ENCODE measurements around the gene FGD6. TPM values are rescaled to one million over a fixed set of nuclear protein-coding genes. Genes with fewer than 3 reads are reported as not detected.

Gene FGD6
- total RNA-seq, 1 experiment from 2014 or later, result 28.3 TPM

GRCh38 chr12:95116341-95116740, 100.9 kb downstream of the FGD6 start:
- CTCF ChIA-PET, result interaction anchor here (0.5 to 1.5 kb wide), 2 partner anchors 234 to 418 kb away, joined by 4 to 10 read pairs; no protein-coding TSS in a partner anchor
- no peaks in the 10 kb centered on the region; the same call in 1 of the 2 replicates for H3K36me3 ChIP-seq (ENCODE audit: control insufficient read depth, insufficient read depth, low read length)
- intact Hi-C loops (cut with micrococcal nuclease; ENCODE audit: unreplicated experiment) (loop anchor here (2.0 to 10.0 kb wide), 2 partner anchors 220 to 418 kb away; no protein-coding TSS in a partner anchor), in situ Hi-C loops (cut with HindIII; ENCODE audit: low pct_unique_long_range_greater_than_20kb, low sequenced_read_pairs) (loop anchor here (5.0 kb wide), 1 partner anchor 91 kb away; no protein-coding TSS in a partner anchor)
- TF ChIP-seq POLR2AphosphoS5 (IDR thresholded peaks at IDR 0.05; ENCODE audit: low read depth, low read length), result no peak
- no peak for TF ChIP-seq CTCF (IDR thresholded peaks at IDR 0.05)
- TF ChIP-seq TCF7L2 (IDR thresholded peaks at IDR 0.05; ENCODE audit: low read depth, low read length), result no peak
- no peak for TF ChIP-seq SIN3A (IDR thresholded peaks at IDR 0.05; ENCODE audit: borderline replicate concordance, insufficient read depth, low read depth, low read length)
- TF ChIP-seq REST (IDR thresholded peaks at IDR 0.05; ENCODE audit: insufficient read depth in 1 of 2, low read depth in 2 of 2, low read length in 1 of 2), result no peak
- peaks cover 20% of the 10 kb centered on the region for H3K4me1 ChIP-seq (ENCODE audit: control insufficient read depth, insufficient read depth, low read length)
- POLR2A ChIA-PET, result no interaction called here
- no peaks in the 10 kb centered on the region for H3K27me3 ChIP-seq (ENCODE audit: control insufficient read depth, insufficient read depth, low read length)
- H3K27ac ChIP-seq (ENCODE audit: low read length), result peak overlapping the region; percentile 57
- H3K9me3 ChIP-seq (ENCODE audit: control insufficient read depth, insufficient read depth, low read depth, low read length), result no peaks in the 10 kb centered on the region
- no peak overlapping the region for H3K4me3 ChIP-seq (ENCODE audit: low read depth in 2 of 2, low read length in 2 of 2)
- ATAC-seq, result no peak
- BruUV-seq (replicated peaks), result no TSS peak
- DNase-seq (ENCODE audit: low read depth, low spot score), result no peak

GRCh38 chr12:95115641-95116040, 101.6 kb downstream of the FGD6 start:
- H3K27me3 ChIP-seq (ENCODE audit: control insufficient read depth, insufficient read depth, low read length), result no peaks in the 10 kb centered on the region
- H3K9me3 ChIP-seq (ENCODE audit: control insufficient read depth, insufficient read depth, low read depth, low read length), result no peaks in the 10 kb centered on the region
- peaks cover 20% of the 10 kb centered on the region for H3K4me1 ChIP-seq (ENCODE audit: control insufficient read depth, insufficient read depth, low read length)
- no peak overlapping the region for H3K4me3 ChIP-seq (ENCODE audit: low read depth in 2 of 2, low read length in 2 of 2)
- intact Hi-C loops (cut with micrococcal nuclease; ENCODE audit: unreplicated experiment) (loop anchor here (2.0 to 10.0 kb wide), 2 partner anchors 221 to 419 kb away; no protein-coding TSS in a partner anchor), in situ Hi-C loops (cut with HindIII; ENCODE audit: low pct_unique_long_range_greater_than_20kb, low sequenced_read_pairs) (loop anchor here (5.0 kb wide), 1 partner anchor 92 kb away; no protein-coding TSS in a partner anchor)
- ChIA-PET CTCF (interaction anchor here (0.5 kb wide), 1 partner anchor 235 kb away, joined by 4 read pairs; no protein-coding TSS in a partner anchor), POLR2A (no interaction called here)
- TF ChIP-seq POLR2AphosphoS5 (IDR thresholded peaks at IDR 0.05; ENCODE audit: low read depth, low read length) (no peak), REST (IDR thresholded peaks at IDR 0.05; ENCODE audit: insufficient read depth in 1 of 2, low read depth in 2 of 2, low read length in 1 of 2) (no peak), TCF7L2 (IDR thresholded peaks at IDR 0.05; ENCODE audit: low read depth, low read length) (no peak), SIN3A (IDR thresholded peaks at IDR 0.05; ENCODE audit: borderline replicate concordance, insufficient read depth, low read depth, low read length) (no peak), CTCF (IDR thresholded peaks at IDR 0.05) (no peak)
- ATAC-seq (no peak), DNase-seq (ENCODE audit: low read depth, low spot score) (no peak)
- no peaks in the 10 kb centered on the region; the same call in 1 of the 2 replicates for H3K36me3 ChIP-seq (ENCODE audit: control insufficient read depth, insufficient read depth, low read length)
- no TSS peak for BruUV-seq (replicated peaks)
- no peak overlapping the region for H3K27ac ChIP-seq (ENCODE audit: low read length)

All from Panc1 (cell line).